T-cell (primary cell): ENCODE results near the gene PCBD1. TPM values are rescaled to one million over a fixed set of nuclear protein-coding genes. Genes with fewer than 3 reads are reported as not detected.

Source experiments
- ATAC-seq, 4 experiments: fragments of 200-7000 bp in 3 of 4; fragments of 150-1000 bp in 1 of 4; cut with Tn5 transposase; replicated peaks in 1 of 4; 1 replicate in 3 of 4; 2 replicates in 1 of 4; pipeline ENCODE4 v1.10.0; 2021; ENCODE audit warnings: moderate library complexity in 3 of 4, mild to moderate bottlenecking in 2 of 4, moderate number of reproducible peaks in 1 of 4
- CTCF ChIA-PET, 2 donors: fragments of 300-600 bp; sonication (Branson Sonifier 250); formaldehyde crosslinking; loops; one replicate each; lab custom pipeline; 2022; ENCODE audit warnings: antibody characterized with exemption in 2 of 2; lab: Charles Lee
- POLR2A ChIA-PET, 2 donors: fragments of 300-600 bp; sonication (Branson Sonifier 250); formaldehyde crosslinking; loops; one replicate each; lab custom pipeline; 2022; ENCODE audit warnings: antibody characterized with exemption in 2 of 2; lab: Charles Lee
- DNase-seq, 35 experiments: peaks; one replicate each; pipeline versions ENCODE4 v3.0.0 to v3.0.0-alpha.2; 2013 to 2023
- H3K27ac ChIP-seq: one replicate; pipeline ENCODE4 v1.5.1; 2013; ENCODE audit warnings: low read length
- H3K27me3 ChIP-seq, 2 experiments: replicated peaks in 1 of 2; 1 replicate in 1 of 2; 2 replicates in 1 of 2; pipeline versions ENCODE4 v1.6.1 to v1.7.0; 2013; ENCODE audit warnings: low read length in 1 of 2, mixed read lengths in 1 of 2; ENCODE audit not compliant: control insufficient read depth in 2 of 2, insufficient read depth in 2 of 2; ENCODE audit errors: extremely low read depth in 1 of 2
- H3K36me3 ChIP-seq, 2 donors: 1 replicate in 1 of 2; 2 replicates in 1 of 2; pipeline versions ENCODE4 v1.6.1 to v1.7.0; 2013; ENCODE audit warnings: low read length in 1 of 2; ENCODE audit not compliant: control insufficient read depth in 2 of 2, insufficient read depth in 1 of 2; ENCODE audit errors: extremely low read depth in 1 of 2
- H3K4me1 ChIP-seq, 2 experiments: 1 replicate in 1 of 2; 2 replicates in 1 of 2; pipeline versions ENCODE4 v1.6.1 to v1.7.0; 2013; ENCODE audit warnings: low read length in 2 of 2, mixed read lengths in 1 of 2; ENCODE audit not compliant: insufficient read depth in 2 of 2, control insufficient read depth in 1 of 2; ENCODE audit errors: extremely low read depth in 1 of 2
- H3K4me3 ChIP-seq, 2 donors: 1 replicate in 1 of 2; 2 replicates in 1 of 2; pipeline versions ENCODE4 v1.5.1 to v1.7.0; 2013; ENCODE audit warnings: mild to moderate bottlenecking in 2 of 2, low read length in 1 of 2, moderate library complexity in 1 of 2; ENCODE audit not compliant: control insufficient read depth in 1 of 2; ENCODE audit errors: extremely low read depth in 1 of 2
- H3K9me3 ChIP-seq: 2 replicates; pipeline ENCODE4 v1.7.0; 2013
- H3K27ac Mint-ChIP-seq, 2 donors: one replicate each; pipeline ENCODE4 v1.8.0; 2020 to 2021; ENCODE audit warnings: mild to moderate bottlenecking in 2 of 2, mixed read lengths in 2 of 2
- H3K27me3 Mint-ChIP-seq, 2 donors: one replicate each; pipeline ENCODE4 v1.8.0; 2021 to 2022; ENCODE audit warnings: mixed read lengths in 2 of 2
- H3K36me3 Mint-ChIP-seq: one replicate; pipeline ENCODE4 v1.8.0; 2021; ENCODE audit warnings: mixed read lengths
- H3K4me1 Mint-ChIP-seq, 3 donors: one replicate each; pipeline ENCODE4 v1.8.0; 2020 to 2022; ENCODE audit warnings: mixed read lengths in 3 of 3, mild to moderate bottlenecking in 1 of 3
- H3K4me3 Mint-ChIP-seq, 3 donors: one replicate each; pipeline ENCODE4 v1.8.0; 2020 to 2022; ENCODE audit warnings: mild to moderate bottlenecking in 3 of 3, mixed read lengths in 3 of 3, moderate library complexity in 3 of 3
- H3K9me3 Mint-ChIP-seq, 3 donors: one replicate each; pipeline ENCODE4 v1.8.0; 2020 to 2022; ENCODE audit warnings: mixed read lengths in 3 of 3
- WGBS: methylation state at CpG from one replicate; pipeline ENCODE4 v1.1.5; 2013; ENCODE audit warnings: missing lambda C conversion rate; ENCODE audit not compliant: insufficient coverage; 5-methylcytosine and 5-hydroxymethylcytosine counted together
- total RNA-seq, 35 experiments: library from RNA in 6 of 35; stranded (reverse) in 6 of 35; fragments of 120-200 nt in 1 of 35; gene quantifications; one replicate each; pipeline versions ENCODE4 v1.2.1 to v1.2.4 and lab custom pipeline; 2013 to 2026

PCBD1 gene
- total RNA-seq, 5 donors from 2014 or later (not counting 1 experiment from before 2014, with no cell fraction given), result 6.5 to 10.0 (median 9.2) TPM

DNA sequence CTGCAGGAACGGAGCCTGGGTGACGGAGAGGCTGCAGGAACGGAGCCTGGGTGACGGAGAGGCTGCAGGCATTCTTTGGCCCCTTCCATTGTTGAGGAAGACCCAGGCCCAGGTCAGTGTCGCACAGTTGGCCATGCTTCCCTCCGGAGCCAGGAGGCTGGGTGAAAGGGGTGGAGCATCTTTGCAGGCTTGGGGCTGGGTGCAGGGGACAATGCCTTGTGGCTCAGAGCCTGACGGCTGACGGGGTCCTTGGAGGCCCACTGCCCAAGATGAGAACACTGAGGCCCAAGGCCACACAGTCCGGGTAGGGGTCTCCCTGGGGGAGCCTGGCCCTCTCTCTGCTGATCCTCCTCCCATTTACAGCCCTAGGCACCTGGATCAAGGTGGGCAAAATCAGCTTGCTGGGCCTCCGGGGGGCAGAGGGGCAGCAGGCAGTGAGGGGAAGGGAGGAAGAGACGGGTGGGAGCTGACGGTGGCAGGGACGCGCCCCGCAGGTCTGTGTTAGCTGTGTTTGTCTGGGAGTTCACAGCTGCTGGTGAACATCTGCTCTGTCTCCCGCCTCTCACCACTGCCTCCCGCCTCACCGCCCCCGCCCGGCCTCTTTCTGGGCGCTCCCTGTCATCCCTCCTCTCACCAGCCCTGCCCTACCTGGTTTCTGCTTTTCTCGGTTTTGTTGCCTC is 30.6 kb upstream of the PCBD1 start:
- POLR2A ChIA-PET, result no interaction called here

DNA sequence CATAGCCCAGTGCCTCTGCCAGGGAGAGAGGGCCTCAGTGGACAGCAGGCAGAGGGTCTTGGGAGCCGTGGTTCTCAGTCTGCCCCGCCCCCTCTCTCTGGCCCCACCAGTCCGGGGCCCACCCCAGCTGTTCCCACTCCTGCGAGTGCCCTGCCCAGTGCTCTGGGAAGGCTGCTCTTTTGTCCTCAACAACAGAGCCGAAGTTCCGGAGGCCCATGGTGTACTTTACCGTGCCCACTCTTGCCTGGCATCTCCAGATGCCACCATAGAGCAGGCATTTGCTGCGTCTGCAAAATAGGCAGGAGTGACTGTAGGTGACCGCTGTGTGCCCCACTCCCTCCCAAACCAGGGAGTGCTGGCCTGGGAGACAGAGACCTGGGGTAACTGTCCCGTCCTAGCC is 29.3 kb upstream of the PCBD1 start:
- H3K4me1 ChIP-seq, result no peaks in the 10 kb centered on the region
- H3K4me3 Mint-ChIP-seq, result no peak overlapping the region
- H3K27me3 Mint-ChIP-seq, result peaks cover 16 to 17% of the 10 kb centered on the region in 2 donors
- DNase-seq, result no peak
- no peaks in the 10 kb centered on the region for H3K36me3 ChIP-seq
- no peak overlapping the region for H3K27ac ChIP-seq
- no peaks in the 10 kb centered on the region for H3K9me3 ChIP-seq
- no peaks in the 10 kb centered on the region for H3K36me3 Mint-ChIP-seq
- H3K4me3 ChIP-seq, result no peak overlapping the region
- peaks cover 0 to 3% (median 0%) of the 10 kb centered on the region in 3 donors for H3K9me3 Mint-ChIP-seq
- no peaks in the 10 kb centered on the region for H3K4me1 Mint-ChIP-seq
- WGBS, result 75% methylated on average over 9 of the region's 10 CpGs
- no peak overlapping the region for H3K27ac Mint-ChIP-seq
- no peak for ATAC-seq
- CTCF ChIA-PET, result no interaction called here
- POLR2A ChIA-PET, result no interaction called here
- H3K27me3 ChIP-seq, result peaks cover 0 to 57% of the 10 kb centered on the region in 2 experiments

More for the DNA sequence above, 30.6 kb upstream of the PCBD1 start:
- peaks cover 19 to 20% of the 10 kb centered on the region in 2 donors for H3K27me3 Mint-ChIP-seq
- no peaks in the 10 kb centered on the region for H3K4me1 Mint-ChIP-seq
- H3K9me3 Mint-ChIP-seq, result no peaks in the 10 kb centered on the region
- Histone ChIP-seq H3K4me3 (no peak overlapping the region), H3K4me1 (no peaks in the 10 kb centered on the region), H3K36me3 (no peaks in the 10 kb centered on the region), H3K27me3 (peaks cover 0 to 56% of the 10 kb centered on the region in 2 experiments), H3K9me3 (no peaks in the 10 kb centered on the region), H3K27ac (no peak overlapping the region)
- 45% methylated on average over 12 of the region's 22 CpGs for WGBS
- H3K4me3 Mint-ChIP-seq, result no peak overlapping the region
- CTCF ChIA-PET, result no interaction called here
- no peaks in the 10 kb centered on the region for H3K36me3 Mint-ChIP-seq
- H3K27ac Mint-ChIP-seq, result no peak overlapping the region
- DNase-seq, result no peak
- ATAC-seq, result no peak

DNA sequence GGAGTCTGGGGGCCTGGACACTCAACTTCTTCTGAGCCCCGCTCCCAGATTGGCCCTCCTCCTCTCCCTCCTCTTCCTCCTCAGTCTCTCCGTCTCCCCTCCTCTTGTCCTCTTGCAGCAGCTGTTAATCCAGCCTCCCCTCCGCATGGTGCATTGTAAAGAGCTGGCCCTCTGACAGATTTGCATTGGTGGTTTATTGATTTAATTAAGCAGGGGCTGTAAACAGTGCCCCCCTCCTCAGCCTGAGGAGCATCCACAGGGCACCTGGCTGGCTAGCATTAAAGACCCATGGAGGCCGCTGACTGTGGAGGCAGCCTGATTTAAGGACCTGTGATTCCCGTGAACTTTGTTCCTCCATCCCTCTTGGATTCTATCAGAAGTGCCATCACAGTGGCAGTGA is 28.9 kb upstream of the PCBD1 start:
- no peaks in the 10 kb centered on the region for H3K36me3 Mint-ChIP-seq
- Histone ChIP-seq H3K4me3 (no peak overlapping the region), H3K27me3 (peaks cover 0 to 56% of the 10 kb centered on the region in 2 experiments), H3K27ac (no peak overlapping the region), H3K9me3 (no peaks in the 10 kb centered on the region), H3K4me1 (no peaks in the 10 kb centered on the region), H3K36me3 (no peaks in the 10 kb centered on the region)
- ATAC-seq (no peak), DNase-seq (no peak)
- ChIA-PET POLR2A (no interaction called here), CTCF (no interaction called here)
- no peak overlapping the region for H3K27ac Mint-ChIP-seq
- peaks cover 0 to 3% (median 0%) of the 10 kb centered on the region in 3 donors for H3K9me3 Mint-ChIP-seq
- no peaks in the 10 kb centered on the region for H3K4me1 Mint-ChIP-seq
- 100% methylated on average over 1 of the region's 5 CpGs for WGBS
- H3K27me3 Mint-ChIP-seq, result peaks cover 16 to 17% of the 10 kb centered on the region in 2 donors
- no peak overlapping the region for H3K4me3 Mint-ChIP-seq

DNA sequence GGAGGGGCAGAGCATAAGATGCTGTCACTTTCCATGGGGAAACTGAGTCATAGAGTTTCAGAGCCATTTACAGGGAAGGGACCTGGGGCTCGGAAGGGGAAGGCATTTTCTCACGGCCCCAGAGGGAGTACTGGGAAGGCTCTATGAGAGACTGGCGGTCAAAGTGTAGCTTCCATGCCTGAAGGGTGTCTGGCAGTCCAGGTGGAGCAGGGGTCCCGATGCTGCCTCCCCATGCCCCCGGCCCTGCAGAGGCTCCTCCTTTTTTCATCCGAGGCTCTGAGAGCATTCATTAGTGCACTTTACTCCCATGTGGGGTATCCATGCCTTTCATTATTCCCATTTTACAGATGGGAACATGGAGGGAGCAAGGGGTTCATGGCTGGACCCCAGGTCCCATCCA is 27.9 kb upstream of the PCBD1 start:
- DNase-seq (no peak), ATAC-seq (no peak)
- WGBS, result 80% methylated on average over 5 of the region's 6 CpGs
- Mint-ChIP-seq H3K4me3 (no peak overlapping the region), H3K27ac (no peak overlapping the region), H3K4me1 (no peaks in the 10 kb centered on the region), H3K9me3 (peaks cover 0 to 3% (median 0%) of the 10 kb centered on the region in 3 donors), H3K27me3 (peaks cover 16 to 17% of the 10 kb centered on the region in 2 donors), H3K36me3 (no peaks in the 10 kb centered on the region)
- H3K4me1 ChIP-seq, result no peaks in the 10 kb centered on the region
- no peaks in the 10 kb centered on the region for H3K36me3 ChIP-seq
- peaks cover 0 to 56% of the 10 kb centered on the region in 2 experiments for H3K27me3 ChIP-seq
- no peak overlapping the region for H3K27ac ChIP-seq
- ChIA-PET POLR2A (no interaction called here), CTCF (no interaction called here)
- no peak overlapping the region for H3K4me3 ChIP-seq
- H3K9me3 ChIP-seq, result no peaks in the 10 kb centered on the region

DNA sequence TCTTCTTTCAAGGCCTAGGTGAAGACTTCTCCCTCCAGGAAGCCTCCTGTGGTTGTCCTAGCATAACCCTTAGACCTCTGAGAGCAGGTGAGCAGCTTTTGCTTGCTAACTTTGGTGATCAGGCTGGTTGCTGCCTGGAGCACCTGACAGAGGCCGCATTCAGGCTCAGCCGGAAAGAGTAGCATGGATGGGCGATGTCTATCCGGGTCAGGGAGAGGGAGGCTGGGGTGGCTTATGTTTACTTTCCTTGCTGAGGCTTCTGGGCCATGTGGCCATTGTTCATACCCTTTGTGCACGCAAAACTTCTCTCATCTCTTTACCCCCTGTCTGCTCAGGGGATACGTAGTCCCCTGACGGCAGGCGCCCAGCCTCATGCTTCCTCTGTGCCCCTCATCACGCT is 27.4 kb upstream of the PCBD1 start:
- H3K27me3 Mint-ChIP-seq, result peaks cover 13 to 14% of the 10 kb centered on the region in 2 donors
- no peak overlapping the region for H3K27ac Mint-ChIP-seq
- DNase-seq (no peak), ATAC-seq (no peak)
- Histone ChIP-seq H3K4me3 (no peak overlapping the region), H3K27ac (no peak overlapping the region), H3K36me3 (no peaks in the 10 kb centered on the region), H3K27me3 (peaks cover 0 to 60% of the 10 kb centered on the region in 2 experiments), H3K4me1 (no peaks in the 10 kb centered on the region), H3K9me3 (no peaks in the 10 kb centered on the region)
- no peak overlapping the region for H3K4me3 Mint-ChIP-seq
- H3K9me3 Mint-ChIP-seq, result peaks cover 0 to 3% (median 0%) of the 10 kb centered on the region in 3 donors
- WGBS, result 79% methylated on average over 3 of the region's 9 CpGs
- ChIA-PET CTCF (no interaction called here), POLR2A (no interaction called here)
- no peaks in the 10 kb centered on the region for H3K4me1 Mint-ChIP-seq
- H3K36me3 Mint-ChIP-seq, result no peaks in the 10 kb centered on the region

DNA sequence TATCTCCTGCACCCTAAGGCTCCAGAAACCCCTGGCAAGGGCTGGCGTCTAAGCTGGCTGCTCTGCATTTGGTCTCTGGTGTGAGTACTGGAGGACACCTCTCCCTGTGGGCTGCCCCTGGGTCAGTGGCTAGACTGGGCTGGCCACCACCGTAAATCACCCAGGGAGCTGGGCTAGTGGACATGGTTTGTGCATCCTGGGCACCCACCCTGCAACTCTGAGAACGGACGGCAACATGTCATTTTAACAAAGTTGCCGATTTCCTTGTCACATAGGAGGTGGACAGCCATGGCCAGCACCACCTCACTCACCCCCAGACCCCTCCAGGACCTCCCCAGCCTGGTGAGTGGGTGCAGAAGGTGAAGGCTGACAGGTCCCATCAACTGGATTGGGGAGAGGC is 26.8 kb upstream of the PCBD1 start:
- no peak overlapping the region for H3K27ac ChIP-seq
- no peak overlapping the region for H3K4me3 ChIP-seq
- Mint-ChIP-seq H3K9me3 (peaks cover 0 to 3% (median 0%) of the 10 kb centered on the region in 3 donors), H3K36me3 (no peaks in the 10 kb centered on the region), H3K4me1 (no peaks in the 10 kb centered on the region), H3K27me3 (peaks cover 12 to 14% of the 10 kb centered on the region in 2 donors), H3K27ac (no peak overlapping the region), H3K4me3 (no peak overlapping the region)
- H3K27me3 ChIP-seq, result peaks cover 0 to 61% of the 10 kb centered on the region in 2 experiments
- ChIA-PET POLR2A (no interaction called here), CTCF (no interaction called here)
- H3K9me3 ChIP-seq, result no peaks in the 10 kb centered on the region
- DNase-seq (no peak), ATAC-seq (no peak)
- 93% methylated on average over 2 of the region's 5 CpGs for WGBS
- no peaks in the 10 kb centered on the region for H3K4me1 ChIP-seq
- H3K36me3 ChIP-seq, result no peaks in the 10 kb centered on the region
